Skin epidermis (tissue), 12 donors: ENCODE data around the gene ATXN7.

ENCODE experiments used
- H3K27ac ChIP-seq, 21 experiments: fragments of 200-600 bp; sonication (generic) in 11 of 21; one replicate each; pipeline ENCODE4 v1.5.0; 2020; ENCODE audit warnings: mild to moderate bottlenecking in 3 of 21, inconsistent platforms in 2 of 21, moderate library complexity in 2 of 21
- H3K4me3 ChIP-seq, 7 experiments: fragments of 200-600 bp; sonication (generic) in 2 of 7; one replicate each; pipeline ENCODE4 v1.5.0; 2020; ENCODE audit warnings: inconsistent platforms in 2 of 7, mild to moderate bottlenecking in 2 of 7, moderate library complexity in 1 of 7

Gene ATXN7

GRCh38 chr3:63927422-63928280 is 64.0 kb downstream of the ATXN7 start:
- H3K27ac ChIP-seq: peak overlapping the region in 3 of 21 experiments; percentile 5 to 58 (median 38)
- no peak overlapping the region for H3K4me3 ChIP-seq

DNA sequence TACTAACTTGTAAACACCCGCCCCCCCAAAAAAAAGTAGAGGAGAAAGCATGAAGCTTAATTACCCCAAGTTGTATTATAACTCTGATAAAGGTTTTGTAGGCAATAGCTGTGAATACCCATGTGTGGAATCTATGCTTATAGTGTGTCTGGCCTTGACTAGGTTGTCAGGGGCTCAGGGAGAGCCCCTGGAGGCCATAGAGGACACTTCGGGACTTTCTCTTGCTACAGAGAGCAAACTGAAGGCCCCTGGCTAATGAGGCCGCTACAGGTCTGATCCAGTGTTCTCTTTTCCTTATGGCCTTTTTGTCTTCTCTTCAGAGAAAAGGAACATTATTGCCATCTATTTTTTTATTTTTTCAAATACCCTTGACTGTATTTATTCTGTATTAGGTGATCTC is 67.6 kb downstream of the ATXN7 start:
- Histone ChIP-seq H3K4me3 (no peak overlapping the region), H3K27ac (no peak overlapping the region)

DNA sequence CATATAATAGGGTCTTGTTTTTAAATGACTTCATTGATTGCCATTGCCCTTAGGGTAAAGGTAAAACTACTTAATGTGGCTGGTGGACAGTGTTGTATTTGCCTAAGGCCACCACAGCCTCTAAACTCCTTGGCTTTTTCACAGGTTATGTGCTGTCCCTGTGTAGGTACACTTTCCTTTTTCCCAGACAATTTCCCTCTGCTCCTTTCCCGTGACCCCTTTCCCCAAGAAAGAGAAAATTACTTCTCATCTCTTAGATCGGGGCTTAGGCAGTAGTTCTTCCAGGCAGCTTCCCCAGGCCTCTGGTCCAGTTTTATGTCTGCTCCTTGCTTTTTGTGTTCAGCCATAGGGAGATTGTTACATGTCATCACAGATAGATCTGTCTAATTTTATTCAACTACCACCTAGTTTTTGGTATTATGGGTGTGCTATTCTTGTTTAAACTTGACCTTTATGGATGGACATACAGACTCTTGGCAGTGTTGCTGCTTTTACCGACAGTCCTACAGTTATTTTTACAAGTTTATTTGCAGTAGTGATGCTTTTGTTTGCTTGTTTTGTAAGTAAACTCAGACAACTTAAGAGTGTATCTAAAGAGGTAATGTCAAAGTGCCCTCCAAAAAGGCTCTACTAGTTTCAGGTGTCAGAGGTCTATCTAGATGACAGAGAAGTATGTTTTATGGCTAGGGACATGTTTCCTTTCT is 69.0 kb downstream of the ATXN7 start:
- Histone ChIP-seq H3K4me3 (no peak overlapping the region), H3K27ac (peak overlapping the region in 11 of 21 experiments; percentile 5 to 58 (median 29))

GRCh38 chr3:63933459-63933858 is 69.8 kb downstream of the ATXN7 start:
- Histone ChIP-seq H3K4me3 (no peak overlapping the region), H3K27ac (peak overlapping the region in 12 of 21 experiments; percentile 5 to 58 (median 30))

- peak overlapping the region in 12 of 21 experiments; percentile 8 to 63 (median 31) for H3K27ac ChIP-seq
- no peak overlapping the region for H3K4me3 ChIP-seq
Observed at GRCh38 chr3:63934041-63934866, 70.6 kb downstream of the ATXN7 start.

GRCh38 chr3:63936925-63937324 is 73.3 kb downstream of the ATXN7 start:
- no peak overlapping the region for H3K27ac ChIP-seq

DNA sequence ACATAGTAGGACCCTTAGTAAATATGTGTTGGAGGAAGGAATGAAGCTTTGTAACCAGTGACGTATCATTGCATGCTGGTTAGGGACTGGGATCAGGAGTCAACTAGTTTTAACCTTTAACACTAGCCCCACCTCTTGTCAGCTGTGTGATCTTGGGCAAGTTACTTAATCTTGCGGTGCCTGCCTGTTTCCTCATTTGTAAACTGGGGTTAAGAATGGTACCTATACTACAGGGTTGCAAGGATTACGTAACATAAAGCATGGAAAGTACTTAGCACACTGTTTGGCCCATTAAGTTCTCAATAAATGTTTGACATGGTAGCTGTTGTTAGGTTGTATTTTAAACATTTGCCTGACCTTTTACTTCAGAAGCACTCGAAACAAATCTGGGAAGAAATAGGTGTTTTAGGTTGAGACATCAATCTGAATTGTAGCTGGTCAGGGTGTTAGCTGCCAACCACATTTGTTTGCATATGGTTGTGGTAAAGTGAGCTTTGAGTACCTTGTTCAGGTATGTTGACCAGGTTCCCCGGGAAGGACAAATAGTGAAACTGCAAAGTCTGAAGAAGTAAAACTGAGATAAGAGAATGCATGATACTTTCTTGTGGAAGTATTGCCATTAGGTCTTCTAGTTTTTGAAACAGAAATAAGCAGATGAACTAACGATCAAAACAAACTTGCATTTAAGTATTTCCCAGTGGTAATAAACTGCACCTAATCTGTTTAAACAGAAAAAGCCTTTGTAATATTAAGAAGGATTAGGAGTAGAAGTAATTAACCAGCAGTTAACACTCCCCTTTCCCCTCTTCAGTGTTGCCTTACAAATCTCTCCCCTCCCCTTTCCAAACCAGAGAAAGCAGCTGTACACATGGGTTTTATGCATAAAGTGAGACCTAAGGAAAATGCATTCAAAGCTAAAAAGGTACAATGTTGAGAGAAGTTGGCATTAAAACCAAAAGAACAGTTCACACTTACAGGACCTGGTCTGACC is 74.3 kb downstream of the ATXN7 start:
- no peak overlapping the region for H3K27ac ChIP-seq
- no peak overlapping the region for H3K4me3 ChIP-seq

More at GRCh38 chr3:63936925-63937324, 73.3 kb downstream of the ATXN7 start:
- no peak overlapping the region for H3K4me3 ChIP-seq

- Histone ChIP-seq H3K4me3 (no peak overlapping the region), H3K27ac (no peak overlapping the region)
Observed at GRCh38 chr3:63940389-63940757, 76.7 kb downstream of the ATXN7 start.

DNA sequence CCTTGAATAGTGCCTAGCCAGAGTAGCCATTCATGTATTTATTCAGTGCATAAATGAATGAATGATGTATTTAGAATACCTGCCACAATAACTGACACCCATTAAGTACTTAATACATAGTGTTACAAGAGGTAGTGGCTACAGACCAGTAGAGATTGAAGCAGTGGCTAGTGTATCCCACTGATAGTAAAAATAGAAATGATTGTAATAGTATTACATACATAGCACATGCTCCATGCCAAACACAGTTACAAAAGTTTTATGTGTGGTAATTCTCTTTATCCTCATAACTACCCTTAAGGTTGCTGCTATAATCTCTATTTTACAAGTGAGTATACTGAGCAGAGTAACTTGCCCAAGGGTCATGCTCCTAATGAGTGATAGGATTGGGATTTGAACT is 78.9 kb downstream of the ATXN7 start:
- Histone ChIP-seq H3K27ac (no peak overlapping the region), H3K4me3 (no peak overlapping the region)

DNA sequence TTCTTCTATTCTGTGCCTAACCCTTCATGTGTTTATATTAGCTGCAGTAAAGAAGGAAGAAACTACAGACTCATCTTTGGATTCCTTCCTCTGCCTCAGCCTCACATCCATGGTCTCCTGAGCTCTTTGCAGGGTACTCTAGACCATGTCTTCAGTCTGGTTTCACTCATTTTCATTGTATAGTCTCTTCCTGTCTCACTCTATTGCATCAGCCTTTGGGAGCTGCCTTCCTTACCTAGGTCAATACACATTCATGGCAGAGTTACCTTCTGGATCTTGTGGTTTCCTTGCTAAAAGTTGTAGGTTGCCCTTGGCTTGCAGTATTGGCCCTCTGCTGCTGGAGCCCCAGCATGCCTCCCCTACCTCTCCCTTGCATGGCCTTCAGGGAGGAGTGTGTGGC is 80.0 kb downstream of the ATXN7 start:
- Histone ChIP-seq H3K27ac (no peak overlapping the region), H3K4me3 (no peak overlapping the region)

DNA sequence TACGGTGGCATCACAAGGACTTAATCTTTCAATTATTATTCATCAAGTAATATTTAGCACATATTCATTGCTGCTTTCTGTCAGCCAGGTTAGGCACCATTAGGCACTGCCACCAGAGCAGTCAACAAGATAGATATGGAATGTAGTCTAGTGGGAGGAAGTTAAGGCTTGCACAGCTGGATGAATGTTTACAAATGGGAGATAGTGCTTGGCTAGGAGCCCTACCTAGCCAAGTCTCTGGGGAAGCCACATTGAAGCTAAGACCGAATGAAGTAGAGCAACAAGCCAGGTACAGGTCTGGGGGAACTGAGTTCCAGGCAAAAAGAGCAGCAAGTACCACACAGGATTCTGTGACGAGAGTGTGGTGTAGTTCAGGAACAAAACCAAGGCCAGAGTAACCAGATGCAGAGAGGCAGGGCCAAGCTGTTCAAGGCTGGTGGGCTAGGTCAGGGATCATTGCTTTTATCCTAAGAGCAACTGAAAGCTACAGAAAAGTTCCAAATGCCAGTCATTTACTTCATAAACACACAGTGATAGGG is 82.0 kb downstream of the ATXN7 start:
- Histone ChIP-seq H3K27ac (no peak overlapping the region), H3K4me3 (no peak overlapping the region)

DNA sequence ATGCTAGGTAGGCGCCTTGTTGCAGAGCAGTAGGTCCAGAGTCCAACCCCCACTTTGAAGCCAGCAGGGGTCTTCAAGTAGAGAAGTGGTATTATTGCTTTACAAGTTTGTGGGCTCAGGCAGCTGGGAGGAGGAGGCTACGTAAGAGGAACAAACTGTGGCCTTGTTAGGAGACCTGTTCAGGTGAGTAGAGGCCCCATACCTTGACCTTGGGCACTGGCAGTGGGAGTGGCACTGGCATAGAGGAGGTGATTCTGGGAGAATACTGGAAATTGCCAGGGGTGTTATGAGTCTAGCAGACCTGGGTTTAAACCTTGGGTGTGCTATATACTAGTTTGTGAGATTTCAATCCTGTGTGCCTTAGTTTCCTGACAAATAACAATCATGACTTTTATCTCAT is 83.1 kb downstream of the ATXN7 start:
- Histone ChIP-seq H3K27ac (no peak overlapping the region), H3K4me3 (no peak overlapping the region)

GRCh38 chr3:63947594-63947993 is 83.9 kb downstream of the ATXN7 start:
- no peak overlapping the region for H3K4me3 ChIP-seq
- no peak overlapping the region for H3K27ac ChIP-seq

GRCh38 chr3:63949005-63949404 is 85.3 kb downstream of the ATXN7 start:
- no peak overlapping the region for H3K27ac ChIP-seq
- H3K4me3 ChIP-seq: no peak overlapping the region

DNA sequence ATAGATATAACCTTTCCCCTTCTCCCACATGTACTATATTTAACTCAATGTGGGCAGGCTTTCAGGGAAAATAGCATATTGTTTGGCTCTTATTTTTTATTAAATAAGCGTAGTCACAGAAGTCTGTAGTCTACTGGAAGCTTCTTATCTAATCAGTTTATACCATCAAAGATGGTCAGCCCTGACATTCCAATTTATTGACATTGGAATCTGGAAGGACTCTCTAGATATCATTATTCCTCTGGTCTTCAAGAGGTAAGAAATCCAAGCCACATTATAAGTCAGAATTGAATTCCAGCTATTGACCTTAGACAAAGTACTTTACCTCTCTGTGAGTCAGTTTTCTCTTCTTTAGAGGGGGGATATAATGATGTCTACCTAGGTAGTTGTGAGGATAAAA is 87.0 kb downstream of the ATXN7 start:
- Histone ChIP-seq H3K27ac (peak overlapping the region in 1 of 21 experiments; percentile 78), H3K4me3 (no peak overlapping the region)

GRCh38 chr3:63951492-63952247 is 88.0 kb downstream of the ATXN7 start:
- H3K27ac ChIP-seq: peak overlapping the region in 8 of 21 experiments; percentile 17 to 78 (median 34)
- H3K4me3 ChIP-seq: no peak overlapping the region

GRCh38 chr3:63952248-63952594 is 88.6 kb downstream of the ATXN7 start:
- H3K4me3 ChIP-seq: no peak overlapping the region
- peak overlapping the region in 3 of 21 experiments; percentile 19 to 78 (median 37) for H3K27ac ChIP-seq

DNA sequence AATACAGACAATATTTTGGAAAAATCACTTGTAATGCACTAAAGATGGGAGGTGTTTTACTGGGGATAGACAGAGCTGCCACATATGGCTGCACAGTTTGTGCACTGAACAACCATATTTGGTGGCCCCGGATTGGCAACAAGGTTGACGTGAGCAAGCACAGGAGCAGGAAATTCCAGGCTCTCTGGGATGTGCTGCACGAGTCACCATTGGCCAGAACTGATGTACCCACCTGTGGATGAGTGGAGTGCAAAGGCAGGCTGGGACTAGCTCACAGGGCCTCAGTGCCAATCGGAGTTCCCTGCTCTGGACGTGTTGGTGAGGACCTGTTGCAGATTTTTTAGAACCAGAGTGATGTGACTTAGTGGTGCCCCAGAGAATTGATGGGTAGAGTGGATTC is 90.5 kb downstream of the ATXN7 start:
- H3K27ac ChIP-seq: no peak overlapping the region
- no peak overlapping the region for H3K4me3 ChIP-seq
